HCT116 (cell line): ENCODE results near the gene SLC9C2. TPM values are rescaled to one million over a fixed set of nuclear protein-coding genes. Genes with fewer than 3 reads are reported as not detected.
A peak's percentile ranks its signal among the peaks of the same experiment; 100 is the strongest.

ENCODE experiments used
- ATAC-seq: fragments of 200-7000 bp; cut with Tn5 transposase; 2 replicates; pipeline ENCODE4 v1.9.1; 2020; ENCODE audit warnings: mild to moderate bottlenecking, moderate library complexity
- BruUV-seq: library from RNA; stranded (reverse); fragments of 400-500 nt; replicated peaks from 2 replicates; lab custom pipeline; 2021; lab: Mats Ljungman, UMichigan
- CTCF ChIA-PET: fragments of 300-600 bp; sonication (Branson Sonifier 250); formaldehyde crosslinking; loops from one replicate; lab custom pipeline; 2021; ENCODE audit warnings: antibody characterized with exemption; lab: Charles Lee
- POLR2A ChIA-PET: fragments of 300-600, 350-600 bp; sonication (Branson Sonifier 250); formaldehyde crosslinking; loops from one replicate; lab custom pipeline; 2021; ENCODE audit warnings: antibody characterized with exemption; lab: Charles Lee
- RAD21 ChIA-PET, 2 experiments: fragments of 300-600 bp; sonication (Branson Sonifier 250); formaldehyde crosslinking; loops; one replicate each; lab custom pipeline; 2023; ENCODE audit warnings: low total read pairs in 2 of 2; ENCODE audit not compliant: uncharacterized antibody in 2 of 2, unreplicated experiment in 2 of 2, low non-redundant PET in 1 of 2; lab: Charles Lee
- DNase-seq: peaks from one replicate; pipeline ENCODE4 v3.0.0-alpha.2; 2010; ENCODE audit warnings: low read depth, low spot score
- H2AFZ ChIP-seq: fragments of 200-600 bp; shearing (Covaris generic), sonication (generic); 2 replicates; pipeline ENCODE4 v1.6.1; 2017; ENCODE audit warnings: low read depth, mixed run types, mixed read lengths, antibody characterized with exemption, low read length; ENCODE audit not compliant: poor library complexity, severe bottlenecking
- H3K27ac ChIP-seq: 2 replicates; pipeline ENCODE4 v1.5.1; 2012; ENCODE audit warnings: low read depth, low read length
- H3K27me3 ChIP-seq: fragments of 200-600 bp; sonication (generic); 2 replicates; pipeline ENCODE4 v1.6.1; 2016; ENCODE audit warnings: mixed run types, low read length, mixed read lengths; ENCODE audit not compliant: insufficient read depth
- H3K36me3 ChIP-seq, 2 experiments: fragments of 200-500 bp in 1 of 2; fragments of 200-600 bp in 1 of 2; sonication (Bioruptor generic) in 1 of 2; sonication (generic) in 1 of 2; 2 replicates each; pipeline versions ENCODE4 v1.5.1 to v1.6.1; 2014 to 2016; ENCODE audit warnings: low read length in 2 of 2, inconsistent platforms in 1 of 2, mixed read lengths in 1 of 2, mixed run types in 1 of 2; ENCODE audit not compliant: insufficient read depth in 2 of 2, control insufficient read depth in 1 of 2
- H3K4me1 ChIP-seq, 2 experiments: fragments of 200-600 bp in 1 of 2; sonication (generic) in 1 of 2; 2 replicates each; pipeline versions ENCODE4 v1.5.1 to v1.6.1; 2012 to 2017; ENCODE audit warnings: low read length in 2 of 2, inconsistent platforms in 1 of 2, mild to moderate bottlenecking in 1 of 2, mixed read lengths in 1 of 2, mixed run types in 1 of 2, moderate library complexity in 1 of 2; ENCODE audit not compliant: insufficient read depth in 2 of 2, control insufficient read depth in 1 of 2
- H3K4me2 ChIP-seq: fragments of 200-600 bp; sonication (generic); 2 replicates; pipeline ENCODE4 v1.6.1; 2017; ENCODE audit warnings: mixed run types, low read length, mixed read lengths
- H3K4me3 ChIP-seq, 2 experiments: fragments of 200-600 bp in 1 of 2; sonication (generic) in 1 of 2; replicated peaks in 1 of 2; 2 replicates each; pipeline ENCODE4 v1.5.1; 2011 to 2016; ENCODE audit warnings: low read length in 2 of 2, control low read depth in 1 of 2, low read depth in 1 of 2, mild to moderate bottlenecking in 1 of 2, mixed read lengths in 1 of 2, mixed run types in 1 of 2
- H3K79me2 ChIP-seq: fragments of 200-600 bp; sonication (generic); 2 replicates; pipeline ENCODE4 v1.6.1; 2017; ENCODE audit warnings: mild to moderate bottlenecking, mixed run types, low read length, moderate library complexity, mixed read lengths; ENCODE audit not compliant: insufficient read depth
- H3K9ac ChIP-seq: fragments of 200-600 bp; sonication (generic); 2 replicates; pipeline ENCODE4 v1.6.1; 2016; ENCODE audit warnings: low read length, mixed read lengths
- H3K9me2 ChIP-seq: fragments of 200-600 bp; sonication (generic), shearing (Covaris generic); 2 replicates; pipeline ENCODE4 v1.6.1; 2017; ENCODE audit warnings: mixed run types, mild to moderate bottlenecking, moderate library complexity; ENCODE audit not compliant: insufficient read depth
- H3K9me3 ChIP-seq, 2 experiments: fragments of 200-500 bp in 1 of 2; fragments of 200-600 bp in 1 of 2; sonication (Bioruptor generic) in 1 of 2; sonication (generic) in 1 of 2; 2 replicates each; pipeline ENCODE4 v1.6.1; 2014 to 2017; ENCODE audit warnings: low read length in 2 of 2, mixed read lengths in 2 of 2, inconsistent platforms in 1 of 2, low read depth in 1 of 2, mild to moderate bottlenecking in 1 of 2, mixed run types in 1 of 2, moderate library complexity in 1 of 2; ENCODE audit not compliant: control insufficient read depth in 1 of 2, insufficient read depth in 1 of 2
- H4K20me1 ChIP-seq: fragments of 200-600 bp; sonication (generic), shearing (Covaris generic); 2 replicates; pipeline ENCODE4 v1.6.1; 2017; ENCODE audit warnings: mixed run types, mild to moderate bottlenecking, moderate library complexity; ENCODE audit not compliant: insufficient read depth
- CEBPB ChIP-seq: IDR thresholded peaks from 2 replicates; pipeline ENCODE4 v1.6.1; 2012; ENCODE audit warnings: low read depth
- EGR1 ChIP-seq: IDR thresholded peaks from 2 replicates; pipeline ENCODE4 v1.6.1; 2012; ENCODE audit warnings: low read depth
- EZH2 ChIP-seq: fragments of 200-600 bp; sonication (generic); IDR thresholded peaks from 2 replicates; pipeline ENCODE4 v1.6.1; 2017; ENCODE audit warnings: antibody characterized with exemption, mixed run types
- EZH2phosphoT487 ChIP-seq: fragments of 200-600 bp; IDR thresholded peaks from 2 replicates; pipeline ENCODE4 v1.6.1; 2018; ENCODE audit warnings: antibody characterized with exemption, borderline replicate concordance
- FOSL1 ChIP-seq: IDR thresholded peaks from 2 replicates; pipeline ENCODE4 v1.6.1; 2012; ENCODE audit warnings: low read depth
- JUND ChIP-seq: IDR thresholded peaks from 2 replicates; pipeline ENCODE4 v1.6.1; 2012
- MAX ChIP-seq: IDR thresholded peaks from 2 replicates; pipeline ENCODE4 v1.6.1; 2012
- POLR2A ChIP-seq: IDR thresholded peaks from 2 replicates; pipeline ENCODE4 v1.7.0; 2011; ENCODE audit warnings: borderline replicate concordance; ENCODE audit not compliant: insufficient read depth, insufficient read length; ENCODE audit errors: extremely low read depth
- POLR2AphosphoS5 ChIP-seq: IDR thresholded peaks from 2 replicates; pipeline ENCODE4 v1.6.1; 2011; ENCODE audit warnings: mild to moderate bottlenecking, low read depth, low read length, moderate library complexity
- RAD21 ChIP-seq: IDR thresholded peaks from 2 replicates; pipeline ENCODE4 v1.6.1; 2012; ENCODE audit warnings: low read depth, mild to moderate bottlenecking
- SP1 ChIP-seq: IDR thresholded peaks from 2 replicates; pipeline ENCODE4 v1.6.1; 2012; ENCODE audit warnings: low read depth
- SRF ChIP-seq: IDR thresholded peaks from 2 replicates; pipeline ENCODE4 v1.6.1; 2012; ENCODE audit warnings: low read depth
- TCF7L2 ChIP-seq: IDR thresholded peaks from 2 replicates; pipeline ENCODE4 v1.7.0; 2011; ENCODE audit warnings: borderline replicate concordance, inconsistent platforms; ENCODE audit not compliant: insufficient read depth, insufficient read length; ENCODE audit errors: extremely low read depth
- YY1 ChIP-seq: IDR thresholded peaks from 2 replicates; pipeline ENCODE4 v1.6.1; 2011; ENCODE audit warnings: low read length, low read depth, moderate library complexity, mild to moderate bottlenecking; ENCODE audit not compliant: insufficient replicate concordance; ENCODE audit errors: extremely low read depth
- ZNF274 ChIP-seq: fragments of 200-500 bp; sonication (Bioruptor generic); IDR thresholded peaks from 2 replicates; pipeline ENCODE4 v1.6.1; 2014; ENCODE audit warnings: mild to moderate bottlenecking, low read depth, low read length, inconsistent platforms
- intact Hi-C: fragments of 100-400 bp; cut with micrococcal nuclease; formaldehyde crosslinking; loops from 2 replicates; pipeline ENCODE4 v1.10.0; 2022
- total RNA-seq: library from RNA; stranded (reverse); gene quantifications from one replicate; pipeline ENCODE4 v1.2.1, GENCODE V29; 2021; ENCODE audit not compliant: unreplicated experiment
- TF ChIP-seq, protein P1 (sequence below), 3 experiments: fragments of 200-600 bp in 1 of 3; sonication (generic) in 1 of 3; IDR thresholded peaks in 2 of 3; conservative IDR thresholded peaks in 1 of 3; 2 replicates each; pipeline ENCODE4 v1.5.1; 2012 to 2017; ENCODE audit warnings: low read depth in 2 of 3, low read length in 2 of 3, antibody characterized with exemption in 1 of 3, borderline replicate concordance in 1 of 3, control low read depth in 1 of 3, mild to moderate bottlenecking in 1 of 3, mixed read lengths in 1 of 3, mixed run types in 1 of 3, moderate library complexity in 1 of 3; ENCODE audit not compliant: insufficient read depth in 1 of 3
- TF ChIP-seq, protein P2 (sequence below): IDR thresholded peaks from 2 replicates; pipeline ENCODE4 v1.6.1; 2011; ENCODE audit warnings: mild to moderate bottlenecking, low read length, moderate library complexity; ENCODE audit not compliant: insufficient replicate concordance; ENCODE audit errors: extremely low read depth
- TF ChIP-seq, protein P3 (sequence below): IDR thresholded peaks from 2 replicates; pipeline ENCODE4 v1.6.1; 2012
- TF ChIP-seq, protein P4 (sequence below): IDR thresholded peaks from 2 replicates; pipeline ENCODE4 v1.6.1; 2012; ENCODE audit warnings: low read depth

The SLC9C2 gene
- total RNA-seq, 1 experiment from 2014 or later, result not detected

GRCh38 chr1:173476665-173477285 is 126.1 kb downstream of the SLC9C2 start:
- intact Hi-C loops, result loop anchor here (5.0 kb wide), 2 partner anchors 44 to 346 kb away; partner anchors contain the start of genes CENPL and DARS2
- no peak overlapping the region for H2AFZ ChIP-seq
- peaks cover 10 to 36% of the 10 kb centered on the region in 2 experiments for H3K4me1 ChIP-seq
- H3K4me3 ChIP-seq, result peak overlapping the region; percentile 81 to 90
- H3K79me2 ChIP-seq, result peaks cover 46% of the 10 kb centered on the region
- peak; percentile 85 for DNase-seq
- H3K27me3 ChIP-seq, result no peaks in the 10 kb centered on the region
- BruUV-seq, result no TSS peak
- H3K9ac ChIP-seq, result peak overlapping the region; percentile 74
- peak overlapping the region; percentile 92 for H3K4me2 ChIP-seq
- peaks cover 15 to 16% of the 10 kb centered on the region in 2 experiments; a peak in 3 of 4 replicates for H3K36me3 ChIP-seq
- H4K20me1 ChIP-seq, result no peaks in the 10 kb centered on the region; the same call in 1 of the 2 replicates
- peak; percentile 95 for ATAC-seq
- RAD21 ChIA-PET, result interaction anchor here in 1 of 2 experiments (0.6 kb wide), 1 partner anchor 186 kb away, joined by 4 read pairs; no protein-coding TSS in a partner anchor
- H3K27ac ChIP-seq, result peak overlapping the region; percentile 67
- CTCF ChIA-PET, result no interaction called here
- H3K9me3 ChIP-seq, result no peaks in the 10 kb centered on the region
- POLR2A ChIA-PET, result no interaction called here
- no peaks in the 10 kb centered on the region for H3K9me2 ChIP-seq
- TF ChIP-seq, protein P1, sequence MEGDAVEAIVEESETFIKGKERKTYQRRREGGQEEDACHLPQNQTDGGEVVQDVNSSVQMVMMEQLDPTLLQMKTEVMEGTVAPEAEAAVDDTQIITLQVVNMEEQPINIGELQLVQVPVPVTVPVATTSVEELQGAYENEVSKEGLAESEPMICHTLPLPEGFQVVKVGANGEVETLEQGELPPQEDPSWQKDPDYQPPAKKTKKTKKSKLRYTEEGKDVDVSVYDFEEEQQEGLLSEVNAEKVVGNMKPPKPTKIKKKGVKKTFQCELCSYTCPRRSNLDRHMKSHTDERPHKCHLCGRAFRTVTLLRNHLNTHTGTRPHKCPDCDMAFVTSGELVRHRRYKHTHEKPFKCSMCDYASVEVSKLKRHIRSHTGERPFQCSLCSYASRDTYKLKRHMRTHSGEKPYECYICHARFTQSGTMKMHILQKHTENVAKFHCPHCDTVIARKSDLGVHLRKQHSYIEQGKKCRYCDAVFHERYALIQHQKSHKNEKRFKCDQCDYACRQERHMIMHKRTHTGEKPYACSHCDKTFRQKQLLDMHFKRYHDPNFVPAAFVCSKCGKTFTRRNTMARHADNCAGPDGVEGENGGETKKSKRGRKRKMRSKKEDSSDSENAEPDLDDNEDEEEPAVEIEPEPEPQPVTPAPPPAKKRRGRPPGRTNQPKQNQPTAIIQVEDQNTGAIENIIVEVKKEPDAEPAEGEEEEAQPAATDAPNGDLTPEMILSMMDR (IDR thresholded peaks at IDR 0.05 in 2 of 3, conservative IDR thresholded peaks at IDR 0.05 in 1 of 3; ENCODE audit: borderline replicate concordance in 1 of 3, insufficient read depth in 1 of 3, low read depth in 2 of 3, low read length in 2 of 3), result no peak
- TF ChIP-seq EZH2 (no peak), ZNF274 (no peak), EGR1 (no peak), RAD21 (no peak), SRF (no peak; the same call in 1 of the 2 replicates), TCF7L2 (no peak), CEBPB (no peak), JUND (no peak), POLR2A (peak; percentile 75), FOSL1 (no peak), MAX (peak; percentile 84), EZH2phosphoT487 (no peak), SP1 (peak; percentile 47; the same call in 1 of the 2 replicates), YY1 (no peak), POLR2AphosphoS5 (peak; percentile 76; the same call in 1 of the 2 replicates)
- TF ChIP-seq, protein P2, sequence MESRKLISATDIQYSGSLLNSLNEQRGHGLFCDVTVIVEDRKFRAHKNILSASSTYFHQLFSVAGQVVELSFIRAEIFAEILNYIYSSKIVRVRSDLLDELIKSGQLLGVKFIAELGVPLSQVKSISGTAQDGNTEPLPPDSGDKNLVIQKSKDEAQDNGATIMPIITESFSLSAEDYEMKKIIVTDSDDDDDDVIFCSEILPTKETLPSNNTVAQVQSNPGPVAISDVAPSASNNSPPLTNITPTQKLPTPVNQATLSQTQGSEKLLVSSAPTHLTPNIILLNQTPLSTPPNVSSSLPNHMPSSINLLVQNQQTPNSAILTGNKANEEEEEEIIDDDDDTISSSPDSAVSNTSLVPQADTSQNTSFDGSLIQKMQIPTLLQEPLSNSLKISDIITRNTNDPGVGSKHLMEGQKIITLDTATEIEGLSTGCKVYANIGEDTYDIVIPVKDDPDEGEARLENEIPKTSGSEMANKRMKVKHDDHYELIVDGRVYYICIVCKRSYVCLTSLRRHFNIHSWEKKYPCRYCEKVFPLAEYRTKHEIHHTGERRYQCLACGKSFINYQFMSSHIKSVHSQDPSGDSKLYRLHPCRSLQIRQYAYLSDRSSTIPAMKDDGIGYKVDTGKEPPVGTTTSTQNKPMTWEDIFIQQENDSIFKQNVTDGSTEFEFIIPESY, result no peak
- TF ChIP-seq, protein P3, sequence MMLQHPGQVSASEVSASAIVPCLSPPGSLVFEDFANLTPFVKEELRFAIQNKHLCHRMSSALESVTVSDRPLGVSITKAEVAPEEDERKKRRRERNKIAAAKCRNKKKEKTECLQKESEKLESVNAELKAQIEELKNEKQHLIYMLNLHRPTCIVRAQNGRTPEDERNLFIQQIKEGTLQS, result no peak
- TF ChIP-seq, protein P4, sequence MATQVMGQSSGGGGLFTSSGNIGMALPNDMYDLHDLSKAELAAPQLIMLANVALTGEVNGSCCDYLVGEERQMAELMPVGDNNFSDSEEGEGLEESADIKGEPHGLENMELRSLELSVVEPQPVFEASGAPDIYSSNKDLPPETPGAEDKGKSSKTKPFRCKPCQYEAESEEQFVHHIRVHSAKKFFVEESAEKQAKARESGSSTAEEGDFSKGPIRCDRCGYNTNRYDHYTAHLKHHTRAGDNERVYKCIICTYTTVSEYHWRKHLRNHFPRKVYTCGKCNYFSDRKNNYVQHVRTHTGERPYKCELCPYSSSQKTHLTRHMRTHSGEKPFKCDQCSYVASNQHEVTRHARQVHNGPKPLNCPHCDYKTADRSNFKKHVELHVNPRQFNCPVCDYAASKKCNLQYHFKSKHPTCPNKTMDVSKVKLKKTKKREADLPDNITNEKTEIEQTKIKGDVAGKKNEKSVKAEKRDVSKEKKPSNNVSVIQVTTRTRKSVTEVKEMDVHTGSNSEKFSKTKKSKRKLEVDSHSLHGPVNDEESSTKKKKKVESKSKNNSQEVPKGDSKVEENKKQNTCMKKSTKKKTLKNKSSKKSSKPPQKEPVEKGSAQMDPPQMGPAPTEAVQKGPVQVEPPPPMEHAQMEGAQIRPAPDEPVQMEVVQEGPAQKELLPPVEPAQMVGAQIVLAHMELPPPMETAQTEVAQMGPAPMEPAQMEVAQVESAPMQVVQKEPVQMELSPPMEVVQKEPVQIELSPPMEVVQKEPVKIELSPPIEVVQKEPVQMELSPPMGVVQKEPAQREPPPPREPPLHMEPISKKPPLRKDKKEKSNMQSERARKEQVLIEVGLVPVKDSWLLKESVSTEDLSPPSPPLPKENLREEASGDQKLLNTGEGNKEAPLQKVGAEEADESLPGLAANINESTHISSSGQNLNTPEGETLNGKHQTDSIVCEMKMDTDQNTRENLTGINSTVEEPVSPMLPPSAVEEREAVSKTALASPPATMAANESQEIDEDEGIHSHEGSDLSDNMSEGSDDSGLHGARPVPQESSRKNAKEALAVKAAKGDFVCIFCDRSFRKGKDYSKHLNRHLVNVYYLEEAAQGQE, result no peak
